ENCODE data around the gene EIF1B. TPM values are rescaled to one million over a fixed set of nuclear protein-coding genes. Genes with fewer than 3 reads are reported as not detected.

EIF1B gene
- total RNA-seq, 4 donors from 2014 or later = 16.5 to 31.2 (median 21.0) TPM

- Histone ChIP-seq H3K27me3 (no peaks in the 10 kb centered on the region), H3K4me3 (no peak overlapping the region), H3K27ac (no peak overlapping the region), H3K9me3 (no peaks in the 10 kb centered on the region), H3K4me1 (no peaks in the 10 kb centered on the region), H3K36me3 (no peaks in the 10 kb centered on the region)
- no peak for TF ChIP-seq CTCF (IDR thresholded peaks at IDR 0.05)
- TF ChIP-seq POLR2A (IDR thresholded peaks at IDR 0.05) = no peak
- no peak for TF ChIP-seq POLR2AphosphoS5 (IDR thresholded peaks at IDR 0.05)
- TF ChIP-seq EP300 (IDR thresholded peaks at IDR 0.05) = no peak
- WGBS = 40% methylated on average over 1 of the region's 1 CpG
- DNase-seq (ENCODE audit: low spot score in 2 of 2) = no peak
Observed at GRCh38 chr3:40340541-40341170, 31.1 kb downstream of the EIF1B start.

- Histone ChIP-seq H3K4me1 (no peaks in the 10 kb centered on the region), H3K27ac (no peak overlapping the region), H3K27me3 (no peaks in the 10 kb centered on the region), H3K4me3 (no peak overlapping the region), H3K36me3 (no peaks in the 10 kb centered on the region), H3K9me3 (no peaks in the 10 kb centered on the region)
- TF ChIP-seq EP300 (IDR thresholded peaks at IDR 0.05) = no peak
- no peak for TF ChIP-seq CTCF (IDR thresholded peaks at IDR 0.05)
- no peak for DNase-seq (ENCODE audit: low spot score in 2 of 2)
Observed at GRCh38 chr3:40341671-40342070, 32.2 kb downstream of the EIF1B start.

GRCh38 chr3:40350529-40350928 lies 41.0 kb downstream of the EIF1B start:
- Histone ChIP-seq H3K9me3 (no peaks in the 10 kb centered on the region), H3K27ac (no peak overlapping the region), H3K4me3 (no peak overlapping the region), H3K4me1 (no peaks in the 10 kb centered on the region), H3K36me3 (no peaks in the 10 kb centered on the region), H3K27me3 (no peaks in the 10 kb centered on the region)
- TF ChIP-seq POLR2A (IDR thresholded peaks at IDR 0.05) = no peak
- TF ChIP-seq POLR2AphosphoS5 (IDR thresholded peaks at IDR 0.05) = no peak
- no peak for TF ChIP-seq CTCF (IDR thresholded peaks at IDR 0.05)
- TF ChIP-seq EP300 (IDR thresholded peaks at IDR 0.05) = no peak
- no peak for DNase-seq (ENCODE audit: low spot score in 2 of 2)

GRCh38 chr3:40355410-40355809 lies 45.9 kb downstream of the EIF1B start:
- Histone ChIP-seq H3K4me3 (no peak overlapping the region), H3K27me3 (no peaks in the 10 kb centered on the region), H3K4me1 (no peaks in the 10 kb centered on the region), H3K9me3 (no peaks in the 10 kb centered on the region), H3K27ac (no peak overlapping the region), H3K36me3 (no peaks in the 10 kb centered on the region)
- no peak for DNase-seq (ENCODE audit: low spot score in 2 of 2)
- no peak for TF ChIP-seq CTCF (IDR thresholded peaks at IDR 0.05)
- no peak for TF ChIP-seq EP300 (IDR thresholded peaks at IDR 0.05)
- no peak for TF ChIP-seq POLR2A (IDR thresholded peaks at IDR 0.05)
- whole genome bisulfite sequencing = 92% methylated on average over 2 of the region's 2 CpGs

- no peak for DNase-seq (ENCODE audit: low spot score in 2 of 2)
- Histone ChIP-seq H3K36me3 (no peaks in the 10 kb centered on the region), H3K4me1 (no peaks in the 10 kb centered on the region), H3K27me3 (no peaks in the 10 kb centered on the region), H3K9me3 (no peaks in the 10 kb centered on the region), H3K27ac (no peak overlapping the region), H3K4me3 (no peak overlapping the region)
- WGBS = 93% methylated on average over 1 of the region's 1 CpG
- TF ChIP-seq CTCF (IDR thresholded peaks at IDR 0.05) (no peak), POLR2A (IDR thresholded peaks at IDR 0.05) (no peak), POLR2AphosphoS5 (IDR thresholded peaks at IDR 0.05) (no peak), EP300 (IDR thresholded peaks at IDR 0.05) (no peak)
Observed at GRCh38 chr3:40358454-40358853, 48.9 kb downstream of the EIF1B start.

Other genes with a start within 250 kb of the EIF1B start
- gene ENTPD3, start 77.5 kb downstream of the EIF1B start, total RNA-seq = 1 to 10 TPM; 4.2 to 9.0 (median 6.7) TPM
- gene RPL14, start 147.6 kb downstream of the EIF1B start, total RNA-seq = 100 to 1,000 TPM; 428 to 617 (median 466) TPM
- gene ZNF619, start 167.4 kb downstream of the EIF1B start, total RNA-seq = 10 to 100 TPM in 1 of 4 donors, 1 to 10 TPM in 3; 4.1 to 10.4 (median 6.1) TPM
- gene ZNF620, start 196.3 kb downstream of the EIF1B start, total RNA-seq = 1 to 10 TPM in 3 of 4 donors, under 1 TPM in 1; 0.60 to 2.9 (median 1.6) TPM
- 10 to 100 TPM in 3 of 4 donors, 1 to 10 TPM in 1; 9.5 to 29.0 (median 14.6) TPM for gene ZNF621, start 215.3 kb downstream of the EIF1B start, total RNA-seq